ENCODE data around the gene PRDM2.

Gene PRDM2

DNA sequence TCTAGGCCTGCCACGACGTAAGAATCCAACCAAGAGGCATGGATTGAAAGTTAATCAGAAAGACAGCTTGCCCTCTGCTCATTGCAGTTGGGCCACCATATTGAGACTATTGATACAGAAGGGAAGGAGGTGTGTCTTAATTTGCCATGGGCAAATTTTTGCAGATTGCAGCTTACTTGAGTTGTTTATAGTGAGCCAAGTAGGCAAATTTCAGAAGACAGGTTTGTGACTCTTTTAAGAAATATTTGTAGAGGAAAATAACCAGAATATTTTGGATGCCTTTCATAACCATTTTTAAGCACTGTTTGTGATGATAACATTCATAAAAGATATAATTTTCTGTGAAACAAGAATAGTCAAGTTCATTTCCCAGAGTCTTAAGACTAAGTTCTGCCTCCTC is 74.1 kb downstream of the PRDM2 start:
- Histone ChIP-seq H3K4me1 (ENCODE audit: control insufficient read depth, insufficient read depth, low read length) (no peaks in the 10 kb centered on the region), H3K9me3 (ENCODE audit: control insufficient read depth, low read length) (no peaks in the 10 kb centered on the region), H3K36me3 (ENCODE audit: control insufficient read depth, insufficient read depth, low read length) (peaks cover 20% of the 10 kb centered on the region), H3K4me3 (ENCODE audit: insufficient read depth, low read depth, low read length) (no peak overlapping the region), H3K27me3 (ENCODE audit: control insufficient read depth, insufficient read depth, low read length, poor library complexity, severe bottlenecking) (no peaks in the 10 kb centered on the region), H3K27ac (ENCODE audit: insufficient read depth, low read depth, low read length, poor library complexity, severe bottlenecking) (no peak overlapping the region)
- WGBS, 2 experiments: 98 to 99% methylated on average over 2 of the region's 2 CpGs

- Histone ChIP-seq H3K9me3 (ENCODE audit: control insufficient read depth, low read length) (no peaks in the 10 kb centered on the region), H3K27me3 (ENCODE audit: control insufficient read depth, insufficient read depth, low read length, poor library complexity, severe bottlenecking) (no peaks in the 10 kb centered on the region), H3K36me3 (ENCODE audit: control insufficient read depth, insufficient read depth, low read length) (peaks cover 22% of the 10 kb centered on the region), H3K4me3 (ENCODE audit: insufficient read depth, low read depth, low read length) (no peak overlapping the region), H3K4me1 (ENCODE audit: control insufficient read depth, insufficient read depth, low read length) (no peaks in the 10 kb centered on the region), H3K27ac (ENCODE audit: insufficient read depth, low read depth, low read length, poor library complexity, severe bottlenecking) (no peak overlapping the region)
- 93% methylated on average over 5 of the region's 5 CpGs for WGBS, 2 experiments
Measured at GRCh38 chr1:13775459-13775858, 75.5 kb downstream of the PRDM2 start.

DNA sequence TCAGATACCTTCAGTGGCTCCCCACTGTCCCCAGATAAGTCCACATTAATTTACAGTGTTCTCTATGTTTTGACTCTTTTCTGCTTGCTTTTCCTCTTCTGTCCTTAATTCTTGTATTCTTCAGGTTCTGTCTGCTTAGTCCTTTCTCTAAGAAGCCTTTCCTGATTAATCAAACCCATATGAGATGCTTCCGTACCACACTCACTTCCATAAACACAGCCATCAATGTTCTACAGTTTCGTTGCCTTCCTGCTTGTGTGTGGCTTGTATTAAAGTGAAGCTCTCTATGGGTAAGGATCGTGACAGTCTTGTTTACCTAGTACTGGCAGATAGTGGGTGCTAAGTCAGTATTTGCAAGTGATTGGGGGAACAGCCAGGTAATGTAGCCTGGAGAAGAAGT is 75.9 kb downstream of the PRDM2 start:
- no peaks in the 10 kb centered on the region for H3K4me1 ChIP-seq (ENCODE audit: control insufficient read depth, insufficient read depth, low read length)
- H3K27me3 ChIP-seq (ENCODE audit: control insufficient read depth, insufficient read depth, low read length, poor library complexity, severe bottlenecking): no peaks in the 10 kb centered on the region
- H3K36me3 ChIP-seq (ENCODE audit: control insufficient read depth, insufficient read depth, low read length): peaks cover 24% of the 10 kb centered on the region
- no peaks in the 10 kb centered on the region for H3K9me3 ChIP-seq (ENCODE audit: control insufficient read depth, low read length)
- WGBS, 2 experiments: 92 to 93% methylated on average over 3 of the region's 3 CpGs
- H3K4me3 ChIP-seq (ENCODE audit: insufficient read depth, low read depth, low read length): no peak overlapping the region
- no peak overlapping the region for H3K27ac ChIP-seq (ENCODE audit: insufficient read depth, low read depth, low read length, poor library complexity, severe bottlenecking)

DNA sequence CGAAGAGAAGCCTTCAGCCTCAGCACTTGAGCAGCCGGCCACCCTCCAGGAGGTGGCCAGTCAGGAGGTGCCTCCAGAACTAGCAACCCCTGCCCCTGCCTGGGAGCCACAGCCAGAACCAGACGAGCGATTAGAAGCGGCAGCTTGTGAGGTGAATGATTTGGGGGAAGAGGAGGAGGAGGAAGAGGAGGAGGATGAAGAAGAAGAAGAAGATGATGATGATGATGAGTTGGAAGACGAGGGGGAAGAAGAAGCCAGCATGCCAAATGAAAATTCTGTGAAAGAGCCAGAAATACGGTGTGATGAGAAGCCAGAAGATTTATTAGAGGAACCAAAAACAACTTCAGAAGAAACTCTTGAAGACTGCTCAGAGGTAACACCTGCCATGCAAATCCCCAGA is 78.4 kb downstream of the PRDM2 start:
- Histone ChIP-seq H3K4me3 (ENCODE audit: insufficient read depth, low read depth, low read length) (no peak overlapping the region), H3K36me3 (ENCODE audit: control insufficient read depth, insufficient read depth, low read length) (peaks cover 24% of the 10 kb centered on the region), H3K9me3 (ENCODE audit: control insufficient read depth, low read length) (no peaks in the 10 kb centered on the region), H3K4me1 (ENCODE audit: control insufficient read depth, insufficient read depth, low read length) (no peaks in the 10 kb centered on the region), H3K27ac (ENCODE audit: insufficient read depth, low read depth, low read length, poor library complexity, severe bottlenecking) (no peak overlapping the region), H3K27me3 (ENCODE audit: control insufficient read depth, insufficient read depth, low read length, poor library complexity, severe bottlenecking) (no peaks in the 10 kb centered on the region)
- 95 to 96% methylated on average over 7 of the region's 7 CpGs for WGBS, 2 experiments

- H3K9me3 ChIP-seq (ENCODE audit: control insufficient read depth, low read length): no peaks in the 10 kb centered on the region
- H3K27me3 ChIP-seq (ENCODE audit: control insufficient read depth, insufficient read depth, low read length, poor library complexity, severe bottlenecking): no peaks in the 10 kb centered on the region
- no peak overlapping the region for H3K27ac ChIP-seq (ENCODE audit: insufficient read depth, low read depth, low read length, poor library complexity, severe bottlenecking)
- H3K4me3 ChIP-seq (ENCODE audit: insufficient read depth, low read depth, low read length): no peak overlapping the region
- peaks cover 20% of the 10 kb centered on the region for H3K36me3 ChIP-seq (ENCODE audit: control insufficient read depth, insufficient read depth, low read length)
- H3K4me1 ChIP-seq (ENCODE audit: control insufficient read depth, insufficient read depth, low read length): no peaks in the 10 kb centered on the region
- 97% methylated on average over 6 of the region's 6 CpGs for WGBS, 2 experiments
Measured at GRCh38 chr1:13779930-13780329, 79.9 kb downstream of the PRDM2 start.

DNA sequence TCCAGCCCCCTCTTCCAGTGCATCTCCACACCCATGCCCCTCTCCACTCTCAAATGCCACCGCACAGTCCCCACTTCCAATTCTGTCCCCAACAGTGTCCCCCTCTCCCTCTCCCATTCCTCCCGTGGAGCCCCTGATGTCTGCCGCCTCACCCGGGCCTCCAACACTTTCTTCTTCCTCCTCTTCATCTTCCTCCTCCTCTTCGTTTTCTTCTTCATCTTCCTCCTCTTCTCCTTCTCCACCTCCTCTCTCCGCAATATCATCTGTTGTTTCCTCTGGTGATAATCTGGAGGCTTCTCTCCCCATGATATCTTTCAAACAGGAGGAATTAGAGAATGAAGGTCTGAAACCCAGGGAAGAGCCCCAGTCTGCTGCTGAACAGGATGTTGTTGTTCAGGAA is 80.8 kb downstream of the PRDM2 start:
- Histone ChIP-seq H3K36me3 (ENCODE audit: control insufficient read depth, insufficient read depth, low read length) (peaks cover 20% of the 10 kb centered on the region), H3K4me3 (ENCODE audit: insufficient read depth, low read depth, low read length) (no peak overlapping the region), H3K27ac (ENCODE audit: insufficient read depth, low read depth, low read length, poor library complexity, severe bottlenecking) (no peak overlapping the region), H3K27me3 (ENCODE audit: control insufficient read depth, insufficient read depth, low read length, poor library complexity, severe bottlenecking) (no peaks in the 10 kb centered on the region), H3K9me3 (ENCODE audit: control insufficient read depth, low read length) (no peaks in the 10 kb centered on the region), H3K4me1 (ENCODE audit: control insufficient read depth, insufficient read depth, low read length) (no peaks in the 10 kb centered on the region)
- WGBS, 2 experiments: 94% methylated on average over 6 of the region's 6 CpGs

DNA sequence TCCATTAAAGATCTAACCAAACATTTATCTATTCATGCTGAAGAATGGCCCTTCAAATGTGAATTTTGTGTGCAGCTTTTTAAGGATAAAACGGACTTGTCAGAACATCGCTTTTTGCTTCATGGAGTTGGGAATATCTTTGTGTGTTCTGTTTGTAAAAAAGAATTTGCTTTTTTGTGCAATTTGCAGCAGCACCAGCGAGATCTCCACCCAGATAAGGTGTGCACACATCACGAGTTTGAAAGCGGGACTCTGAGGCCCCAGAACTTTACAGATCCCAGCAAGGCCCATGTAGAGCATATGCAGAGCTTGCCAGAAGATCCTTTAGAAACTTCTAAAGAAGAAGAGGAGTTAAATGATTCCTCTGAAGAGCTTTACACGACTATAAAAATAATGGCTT is 81.2 kb downstream of the PRDM2 start:
- H3K4me1 ChIP-seq (ENCODE audit: control insufficient read depth, insufficient read depth, low read length): no peaks in the 10 kb centered on the region
- 96 to 99% methylated on average over 6 of the region's 6 CpGs for WGBS, 2 experiments
- H3K4me3 ChIP-seq (ENCODE audit: insufficient read depth, low read depth, low read length): no peak overlapping the region
- H3K27me3 ChIP-seq (ENCODE audit: control insufficient read depth, insufficient read depth, low read length, poor library complexity, severe bottlenecking): no peaks in the 10 kb centered on the region
- H3K36me3 ChIP-seq (ENCODE audit: control insufficient read depth, insufficient read depth, low read length): peaks cover 20% of the 10 kb centered on the region
- H3K9me3 ChIP-seq (ENCODE audit: control insufficient read depth, low read length): no peaks in the 10 kb centered on the region
- no peak overlapping the region for H3K27ac ChIP-seq (ENCODE audit: insufficient read depth, low read depth, low read length, poor library complexity, severe bottlenecking)

DNA sequence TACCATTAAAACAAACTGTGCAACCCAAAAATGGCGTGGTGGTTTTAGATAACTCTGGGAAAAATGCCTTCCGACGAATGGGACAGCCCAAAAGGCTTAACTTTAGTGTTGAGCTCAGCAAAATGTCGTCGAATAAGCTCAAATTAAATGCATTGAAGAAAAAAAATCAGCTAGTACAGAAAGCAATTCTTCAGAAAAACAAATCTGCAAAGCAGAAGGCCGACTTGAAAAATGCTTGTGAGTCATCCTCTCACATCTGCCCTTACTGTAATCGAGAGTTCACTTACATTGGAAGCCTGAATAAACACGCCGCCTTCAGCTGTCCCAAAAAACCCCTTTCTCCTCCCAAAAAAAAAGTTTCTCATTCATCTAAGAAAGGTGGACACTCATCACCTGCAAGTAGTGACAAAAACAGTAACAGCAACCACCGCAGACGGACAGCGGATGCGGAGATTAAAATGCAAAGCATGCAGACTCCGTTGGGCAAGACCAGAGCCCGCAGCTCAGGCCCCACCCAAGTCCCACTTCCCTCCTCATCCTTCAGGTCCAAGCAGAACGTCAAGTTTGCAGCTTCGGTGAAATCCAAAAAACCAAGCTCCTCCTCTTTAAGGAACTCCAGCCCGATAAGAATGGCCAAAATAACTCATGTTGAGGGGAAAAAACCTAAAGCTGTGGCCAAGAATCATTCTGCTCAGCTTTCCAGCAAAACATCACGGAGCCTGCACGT is 82.1 kb downstream of the PRDM2 start:
- WGBS, 2 experiments: 94% methylated on average over 20 of the region's 20 CpGs

DNA sequence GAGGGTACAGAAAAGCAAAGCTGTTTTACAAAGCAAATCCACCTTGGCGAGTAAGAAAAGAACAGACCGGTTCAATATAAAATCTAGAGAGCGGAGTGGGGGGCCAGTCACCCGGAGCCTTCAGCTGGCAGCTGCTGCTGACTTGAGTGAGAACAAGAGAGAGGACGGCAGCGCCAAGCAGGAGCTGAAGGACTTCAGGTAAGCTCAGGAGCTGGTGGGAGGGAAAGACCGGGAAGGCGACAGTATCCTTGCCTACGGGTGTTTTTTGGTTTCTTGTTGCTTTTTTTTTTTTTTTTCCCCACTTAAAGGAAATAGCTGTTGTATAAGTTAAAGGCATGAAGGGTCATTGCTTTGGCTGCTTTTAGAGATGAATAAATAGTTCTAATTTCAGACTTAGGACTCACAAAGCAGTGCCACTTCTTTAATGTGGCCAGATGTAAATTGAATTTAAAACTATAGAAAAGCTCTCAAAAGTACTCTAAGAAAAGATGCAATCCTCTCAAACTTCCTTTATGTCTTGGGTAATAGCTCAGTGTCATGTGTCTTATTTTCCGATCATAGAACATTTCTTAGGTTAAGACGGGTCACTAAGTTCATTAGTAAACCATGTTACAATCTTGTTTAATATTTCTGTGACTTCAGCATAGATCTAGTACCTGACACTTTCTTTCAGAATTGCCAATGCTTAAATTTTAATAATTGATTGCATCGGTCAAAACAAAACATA is 82.8 kb downstream of the PRDM2 start:
- 95 to 96% methylated on average over 12 of the region's 12 CpGs for WGBS, 2 experiments
- Histone ChIP-seq H3K27ac (ENCODE audit: insufficient read depth, low read depth, low read length, poor library complexity, severe bottlenecking) (no peak overlapping the region), H3K4me1 (ENCODE audit: control insufficient read depth, insufficient read depth, low read length) (no peaks in the 10 kb centered on the region)

More for the DNA sequence above, 82.1 kb downstream of the PRDM2 start:
- Histone ChIP-seq H3K27ac (ENCODE audit: insufficient read depth, low read depth, low read length, poor library complexity, severe bottlenecking) (no peak overlapping the region), H3K4me1 (ENCODE audit: control insufficient read depth, insufficient read depth, low read length) (no peaks in the 10 kb centered on the region), H3K9me3 (ENCODE audit: control insufficient read depth, low read length) (no peaks in the 10 kb centered on the region), H3K36me3 (ENCODE audit: control insufficient read depth, insufficient read depth, low read length) (peaks cover 17% of the 10 kb centered on the region), H3K4me3 (ENCODE audit: insufficient read depth, low read depth, low read length) (no peak overlapping the region), H3K27me3 (ENCODE audit: control insufficient read depth, insufficient read depth, low read length, poor library complexity, severe bottlenecking) (no peaks in the 10 kb centered on the region)

DNA sequence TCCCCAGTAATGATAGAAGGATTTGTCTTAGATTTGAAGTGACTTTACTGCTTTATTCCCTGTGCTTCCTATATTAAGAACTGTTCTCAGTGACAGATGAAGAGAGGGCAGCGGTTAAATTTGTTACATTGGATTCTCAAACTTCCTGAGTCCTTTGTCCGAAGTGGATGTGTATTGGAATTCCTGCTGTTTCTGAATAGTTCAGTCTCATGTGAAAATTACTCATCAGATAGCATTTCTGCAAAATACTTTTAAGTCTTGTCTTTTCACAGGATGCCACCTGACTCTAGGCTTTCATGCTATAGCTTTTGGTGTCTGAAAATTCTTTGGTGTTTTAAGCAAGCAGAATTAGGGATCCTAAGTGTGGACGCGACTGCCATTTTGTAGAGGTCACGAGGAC is 83.6 kb downstream of the PRDM2 start:
- Histone ChIP-seq H3K4me3 (ENCODE audit: insufficient read depth, low read depth, low read length) (no peak overlapping the region), H3K4me1 (ENCODE audit: control insufficient read depth, insufficient read depth, low read length) (no peaks in the 10 kb centered on the region), H3K27me3 (ENCODE audit: control insufficient read depth, insufficient read depth, low read length, poor library complexity, severe bottlenecking) (no peaks in the 10 kb centered on the region), H3K36me3 (ENCODE audit: control insufficient read depth, insufficient read depth, low read length) (peaks cover 10% of the 10 kb centered on the region), H3K9me3 (ENCODE audit: control insufficient read depth, low read length) (no peaks in the 10 kb centered on the region), H3K27ac (ENCODE audit: insufficient read depth, low read depth, low read length, poor library complexity, severe bottlenecking) (no peak overlapping the region)
- 91 to 93% methylated on average over 5 of the region's 5 CpGs for WGBS, 2 experiments

More for the DNA sequence above, 82.8 kb downstream of the PRDM2 start:
- no peaks in the 10 kb centered on the region for H3K9me3 ChIP-seq (ENCODE audit: control insufficient read depth, low read length)
- H3K36me3 ChIP-seq (ENCODE audit: control insufficient read depth, insufficient read depth, low read length): peaks cover 17% of the 10 kb centered on the region
- H3K27me3 ChIP-seq (ENCODE audit: control insufficient read depth, insufficient read depth, low read length, poor library complexity, severe bottlenecking): no peaks in the 10 kb centered on the region
- H3K4me3 ChIP-seq (ENCODE audit: insufficient read depth, low read depth, low read length): no peak overlapping the region
